Muscle of leg (tissue), 11 donors: ENCODE data around the gene BZW2. TPM values are rescaled to one million over a fixed set of nuclear protein-coding genes. Genes with fewer than 3 reads are reported as not detected.

Experiments used
- DNase-seq: peaks from one replicate; pipeline ENCODE4 v3.0.0; 2013
- H3K27ac ChIP-seq: one replicate; pipeline ENCODE4 v1.5.1; 2013; ENCODE audit warnings: mild to moderate bottlenecking, low read length, control low read depth
- H3K27me3 ChIP-seq: one replicate; pipeline ENCODE4 v1.6.1; 2013; ENCODE audit warnings: low read length; ENCODE audit not compliant: control insufficient read depth, insufficient read depth
- H3K36me3 ChIP-seq: one replicate; pipeline ENCODE4 v1.6.1; 2013; ENCODE audit warnings: low read length; ENCODE audit not compliant: control insufficient read depth, insufficient read depth
- H3K4me1 ChIP-seq: one replicate; pipeline ENCODE4 v1.6.1; 2013; ENCODE audit warnings: low read length; ENCODE audit not compliant: control insufficient read depth, insufficient read depth
- H3K4me3 ChIP-seq: one replicate; pipeline ENCODE4 v1.5.1; 2013; ENCODE audit warnings: low read length, control low read depth
- H3K9me3 ChIP-seq: replicated peaks from 2 replicates; pipeline ENCODE4 v1.6.1; 2013; ENCODE audit warnings: low read depth, low read length; ENCODE audit not compliant: control insufficient read depth
- WGBS: methylation state at CpG from one replicate; pipeline ENCODE4 v1.1.5; 2013; ENCODE audit warnings: missing lambda C conversion rate; ENCODE audit not compliant: insufficient coverage; 5-methylcytosine and 5-hydroxymethylcytosine counted together
- polyA plus RNA-seq, 8 donors: library from polyadenylated mRNA; unstranded; fragments of 120-200 nt; gene quantifications; one replicate each; pipeline versions ENCODE4 v1.2.1 to v1.2.3, GENCODE V29; 2013; ENCODE audit warnings: inconsistent platforms in 1 of 8, low replicate concordance in 1 of 8; ENCODE audit not compliant: insufficient read length in 8 of 8, insufficient read depth in 1 of 8
- total RNA-seq: library from RNA; stranded (reverse); fragments of 120-200 nt; gene quantifications from one replicate; pipeline ENCODE4 v1.2.4, GENCODE V29; 2013

BZW2 gene
- total and polyA plus RNA-seq, 9 donors: 119 to 186 (median 147) TPM

- Histone ChIP-seq H3K4me3 (no peak overlapping the region), H3K27me3 (no peaks in the 10 kb centered on the region), H3K27ac (no peak overlapping the region), H3K36me3 (peaks cover 25% of the 10 kb centered on the region), H3K4me1 (no peaks in the 10 kb centered on the region), H3K9me3 (no peaks in the 10 kb centered on the region)
- 100% methylated on average over 1 of the region's 2 CpGs for WGBS
- no peak for DNase-seq
Observed at GRCh38 chr7:16688249-16688648, 42.3 kb downstream of the BZW2 start.

- peaks cover 28% of the 10 kb centered on the region for H3K36me3 ChIP-seq
- no peak for DNase-seq
- H3K9me3 ChIP-seq: no peaks in the 10 kb centered on the region
- H3K27ac ChIP-seq: no peak overlapping the region
- H3K4me1 ChIP-seq: no peaks in the 10 kb centered on the region
- no peak overlapping the region for H3K4me3 ChIP-seq
- H3K27me3 ChIP-seq: no peaks in the 10 kb centered on the region
- 80% methylated on average over 1 of the region's 4 CpGs for WGBS
Observed at GRCh38 chr7:16691241-16691640, 45.3 kb downstream of the BZW2 start.

GRCh38 chr7:16693601-16694318 is 47.8 kb downstream of the BZW2 start:
- Histone ChIP-seq H3K4me3 (no peak overlapping the region), H3K4me1 (no peaks in the 10 kb centered on the region), H3K27me3 (no peaks in the 10 kb centered on the region), H3K9me3 (no peaks in the 10 kb centered on the region), H3K27ac (no peak overlapping the region), H3K36me3 (peaks cover 42% of the 10 kb centered on the region)
- no CpG with 5 or more reads among the region's 2 CpGs for WGBS
- no peak for DNase-seq

GRCh38 chr7:16694806-16695205 is 48.8 kb downstream of the BZW2 start:
- H3K27me3 ChIP-seq: no peaks in the 10 kb centered on the region
- no peaks in the 10 kb centered on the region for H3K9me3 ChIP-seq
- H3K36me3 ChIP-seq: peaks cover 44% of the 10 kb centered on the region
- 60% methylated on average over 3 of the region's 6 CpGs for WGBS
- no peak for DNase-seq
- H3K4me1 ChIP-seq: no peaks in the 10 kb centered on the region
- H3K27ac ChIP-seq: no peak overlapping the region
- H3K4me3 ChIP-seq: no peak overlapping the region

- Histone ChIP-seq H3K36me3 (peaks cover 44% of the 10 kb centered on the region), H3K27ac (no peak overlapping the region), H3K4me1 (no peaks in the 10 kb centered on the region), H3K4me3 (no peak overlapping the region), H3K27me3 (no peaks in the 10 kb centered on the region), H3K9me3 (no peaks in the 10 kb centered on the region)
- peak; percentile 58 for DNase-seq
- 100% methylated on average over 1 of the region's 4 CpGs for WGBS
Observed at GRCh38 chr7:16695621-16696237, 49.7 kb downstream of the BZW2 start.

GRCh38 chr7:16697507-16698199 is 51.7 kb downstream of the BZW2 start:
- Histone ChIP-seq H3K27ac (no peak overlapping the region), H3K4me1 (no peaks in the 10 kb centered on the region), H3K27me3 (no peaks in the 10 kb centered on the region), H3K4me3 (no peak overlapping the region), H3K36me3 (peaks cover 38% of the 10 kb centered on the region), H3K9me3 (no peaks in the 10 kb centered on the region)
- no peak for DNase-seq
- 77% methylated on average over 5 of the region's 8 CpGs for WGBS

GRCh38 chr7:16698200-16698905 is 52.4 kb downstream of the BZW2 start:
- Histone ChIP-seq H3K9me3 (no peaks in the 10 kb centered on the region), H3K36me3 (peaks cover 35% of the 10 kb centered on the region), H3K4me1 (no peaks in the 10 kb centered on the region), H3K27ac (no peak overlapping the region), H3K4me3 (no peak overlapping the region), H3K27me3 (no peaks in the 10 kb centered on the region)
- WGBS: 88% methylated on average over 2 of the region's 3 CpGs
- DNase-seq: peak; percentile 73

- no peak for DNase-seq
- H3K4me3 ChIP-seq: no peak overlapping the region
- H3K36me3 ChIP-seq: peaks cover 26% of the 10 kb centered on the region
- H3K4me1 ChIP-seq: no peaks in the 10 kb centered on the region
- H3K27me3 ChIP-seq: no peaks in the 10 kb centered on the region
- no peaks in the 10 kb centered on the region for H3K9me3 ChIP-seq
- no peak overlapping the region for H3K27ac ChIP-seq
Observed at GRCh38 chr7:16702441-16702840, 56.5 kb downstream of the BZW2 start.

GRCh38 chr7:16708511-16708910 is 62.5 kb downstream of the BZW2 start:
- no peaks in the 10 kb centered on the region for H3K27me3 ChIP-seq
- H3K27ac ChIP-seq: no peak overlapping the region
- peak; percentile 32 for DNase-seq
- no peaks in the 10 kb centered on the region for H3K4me1 ChIP-seq
- no peak overlapping the region for H3K4me3 ChIP-seq
- 100% methylated on average over 2 of the region's 4 CpGs for WGBS
- peaks cover 10% of the 10 kb centered on the region for H3K36me3 ChIP-seq
- no peaks in the 10 kb centered on the region for H3K9me3 ChIP-seq

GRCh38 chr7:16708980-16709379 is 63.0 kb downstream of the BZW2 start:
- Histone ChIP-seq H3K27ac (no peak overlapping the region), H3K4me3 (no peak overlapping the region), H3K4me1 (no peaks in the 10 kb centered on the region), H3K27me3 (no peaks in the 10 kb centered on the region), H3K9me3 (no peaks in the 10 kb centered on the region), H3K36me3 (peaks cover 10% of the 10 kb centered on the region)
- no peak for DNase-seq
- WGBS: 96% methylated on average over 2 of the region's 3 CpGs
